Measurements from ENCODE around the gene SMAGP.

GRCh38 chr12:51285843-51286242, 15.6 kb upstream of the SMAGP start:
- TF ChIP-seq, protein P1, sequence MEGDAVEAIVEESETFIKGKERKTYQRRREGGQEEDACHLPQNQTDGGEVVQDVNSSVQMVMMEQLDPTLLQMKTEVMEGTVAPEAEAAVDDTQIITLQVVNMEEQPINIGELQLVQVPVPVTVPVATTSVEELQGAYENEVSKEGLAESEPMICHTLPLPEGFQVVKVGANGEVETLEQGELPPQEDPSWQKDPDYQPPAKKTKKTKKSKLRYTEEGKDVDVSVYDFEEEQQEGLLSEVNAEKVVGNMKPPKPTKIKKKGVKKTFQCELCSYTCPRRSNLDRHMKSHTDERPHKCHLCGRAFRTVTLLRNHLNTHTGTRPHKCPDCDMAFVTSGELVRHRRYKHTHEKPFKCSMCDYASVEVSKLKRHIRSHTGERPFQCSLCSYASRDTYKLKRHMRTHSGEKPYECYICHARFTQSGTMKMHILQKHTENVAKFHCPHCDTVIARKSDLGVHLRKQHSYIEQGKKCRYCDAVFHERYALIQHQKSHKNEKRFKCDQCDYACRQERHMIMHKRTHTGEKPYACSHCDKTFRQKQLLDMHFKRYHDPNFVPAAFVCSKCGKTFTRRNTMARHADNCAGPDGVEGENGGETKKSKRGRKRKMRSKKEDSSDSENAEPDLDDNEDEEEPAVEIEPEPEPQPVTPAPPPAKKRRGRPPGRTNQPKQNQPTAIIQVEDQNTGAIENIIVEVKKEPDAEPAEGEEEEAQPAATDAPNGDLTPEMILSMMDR (IDR thresholded peaks at IDR 0.05), result no peak
- TF ChIP-seq POLR2A (IDR thresholded peaks at IDR 0.05), result no peak

Measured in ovary (tissue), 3 donors.